ENCODE results near the gene CSF1R.

The CSF1R gene

GRCh38 chr5:150073677-150074076, 12.7 kb downstream of the CSF1R start:
- no peaks in the 10 kb centered on the region for H3K9me3 ChIP-seq (ENCODE audit: control insufficient read depth, insufficient read depth, low read depth, low read length)
- TF ChIP-seq WT1 (tag by site-specific recombination; IDR thresholded peaks at IDR 0.05) (no peak), ZNF398 (tag by site-specific recombination; IDR thresholded peaks at IDR 0.05) (no peak), ZNF626 (tag by site-specific recombination; IDR thresholded peaks at IDR 0.05) (no peak), OVOL3 (tag by site-specific recombination; IDR thresholded peaks at IDR 0.05) (no peak), ZNF677 (tag by site-specific recombination; IDR thresholded peaks at IDR 0.05) (no peak), ZBTB1 (tag by site-specific recombination; IDR thresholded peaks at IDR 0.05) (no peak), ZNF223 (tag by site-specific recombination; IDR thresholded peaks at IDR 0.05) (no peak), ZNF621 (tag by site-specific recombination; IDR thresholded peaks at IDR 0.05) (no peak), ZBTB20 (tag by site-specific recombination; IDR thresholded peaks at IDR 0.05) (no peak), KLF17 (tag by site-specific recombination; IDR thresholded peaks at IDR 0.05) (no peak), ZNF391 (tag by site-specific recombination; IDR thresholded peaks at IDR 0.05; ENCODE audit: borderline replicate concordance, low read depth) (no peak), ZNF335 (tag by site-specific recombination; conservative IDR thresholded peaks at IDR 0.05) (no peak), IKZF3 (tag by site-specific recombination; IDR thresholded peaks at IDR 0.05) (no peak)
- no peak overlapping the region for H3K27ac ChIP-seq (ENCODE audit: extremely low read depth, low read depth, low read length)
- CTCF ChIA-PET, result interaction anchor here (0.7 kb wide), 2 partner anchors 36 to 173 kb away, joined by 3 to 8 read pairs; no protein-coding TSS in a partner anchor
- POLR2A ChIA-PET, result interaction anchor here (0.7 kb wide), 1 partner anchor 10 kb away, joined by 6 read pairs; no protein-coding TSS in a partner anchor
- no peaks in the 10 kb centered on the region for H3K36me3 ChIP-seq (ENCODE audit: control insufficient read depth in 2 of 2, insufficient read depth in 1 of 2, low read length in 2 of 2)
- H3K4me1 ChIP-seq (ENCODE audit: control insufficient read depth, insufficient read depth, low read length), result no peaks in the 10 kb centered on the region
- H3K4me3 ChIP-seq (ENCODE audit: low read depth, low read length), result no peak overlapping the region

GRCh38 chr5:150073086-150073625, 13.2 kb downstream of the CSF1R start:
- TF ChIP-seq ZNF777 (tag by site-specific recombination; IDR thresholded peaks at IDR 0.05; ENCODE audit: borderline replicate concordance), result no peak
- Histone ChIP-seq H3K4me1 (ENCODE audit: control insufficient read depth, insufficient read depth, low read length) (no peaks in the 10 kb centered on the region), H3K27ac (ENCODE audit: extremely low read depth, low read depth, low read length) (no peak overlapping the region), H3K36me3 (ENCODE audit: control insufficient read depth in 2 of 2, insufficient read depth in 1 of 2, low read length in 2 of 2) (no peaks in the 10 kb centered on the region), H3K4me3 (ENCODE audit: low read depth, low read length) (no peak overlapping the region), H3K9me3 (ENCODE audit: control insufficient read depth, insufficient read depth, low read depth, low read length) (no peaks in the 10 kb centered on the region)
- POLR2A ChIA-PET, result no interaction called here
- CTCF ChIA-PET, result interaction anchor here (0.7 to 0.9 kb wide), 2 partner anchors 36 to 56 kb away, joined by 3 read pairs; no protein-coding TSS in a partner anchor

GRCh38 chr5:150070821-150071220, 15.5 kb downstream of the CSF1R start:
- CTCF ChIA-PET, result no interaction called here
- H3K9me3 ChIP-seq (ENCODE audit: control insufficient read depth, insufficient read depth, low read depth, low read length), result no peaks in the 10 kb centered on the region
- no peaks in the 10 kb centered on the region for H3K36me3 ChIP-seq (ENCODE audit: control insufficient read depth in 2 of 2, insufficient read depth in 1 of 2, low read length in 2 of 2)

More at GRCh38 chr5:150070821-150071220, 15.5 kb downstream of the CSF1R start:
- POLR2A ChIA-PET, result no interaction called here
- peak; percentile 80; the same call in 1 of the 2 replicates for TF ChIP-seq ZNF768 (tag by site-specific recombination; IDR thresholded peaks at IDR 0.05)
- no peak for TF ChIP-seq ZBTB11 (tag by site-specific recombination; conservative IDR thresholded peaks at IDR 0.05; ENCODE audit: low read depth)
- Histone ChIP-seq H3K4me1 (ENCODE audit: control insufficient read depth, insufficient read depth, low read length) (no peaks in the 10 kb centered on the region), H3K27ac (ENCODE audit: extremely low read depth, low read depth, low read length) (no peak overlapping the region), H3K4me3 (ENCODE audit: low read depth, low read length) (no peak overlapping the region)

Measured in HEK293 (cell line).